Muscle of leg (tissue), 11 donors: Measurements from ENCODE around the gene HRH1. TPM values are rescaled to one million over a fixed set of nuclear protein-coding genes. Genes with fewer than 3 reads are reported as not detected.

Experiments used
- DNase-seq: peaks from one replicate; pipeline ENCODE4 v3.0.0; 2013
- H3K27ac ChIP-seq: one replicate; pipeline ENCODE4 v1.5.1; 2013; ENCODE audit warnings: mild to moderate bottlenecking, low read length, control low read depth
- H3K27me3 ChIP-seq: one replicate; pipeline ENCODE4 v1.6.1; 2013; ENCODE audit warnings: low read length; ENCODE audit not compliant: control insufficient read depth, insufficient read depth
- H3K36me3 ChIP-seq: one replicate; pipeline ENCODE4 v1.6.1; 2013; ENCODE audit warnings: low read length; ENCODE audit not compliant: control insufficient read depth, insufficient read depth
- H3K4me1 ChIP-seq: one replicate; pipeline ENCODE4 v1.6.1; 2013; ENCODE audit warnings: low read length; ENCODE audit not compliant: control insufficient read depth, insufficient read depth
- H3K4me3 ChIP-seq: one replicate; pipeline ENCODE4 v1.5.1; 2013; ENCODE audit warnings: low read length, control low read depth
- H3K9me3 ChIP-seq: replicated peaks from 2 replicates; pipeline ENCODE4 v1.6.1; 2013; ENCODE audit warnings: low read depth, low read length; ENCODE audit not compliant: control insufficient read depth
- WGBS: methylation state at CpG from one replicate; pipeline ENCODE4 v1.1.5; 2013; ENCODE audit warnings: missing lambda C conversion rate; ENCODE audit not compliant: insufficient coverage; 5-methylcytosine and 5-hydroxymethylcytosine counted together
- polyA plus RNA-seq, 8 donors: library from polyadenylated mRNA; unstranded; fragments of 120-200 nt; gene quantifications; one replicate each; pipeline versions ENCODE4 v1.2.1 to v1.2.3, GENCODE V29; 2013; ENCODE audit warnings: inconsistent platforms in 1 of 8, low replicate concordance in 1 of 8; ENCODE audit not compliant: insufficient read length in 8 of 8, insufficient read depth in 1 of 8
- total RNA-seq: library from RNA; stranded (reverse); fragments of 120-200 nt; gene quantifications from one replicate; pipeline ENCODE4 v1.2.4, GENCODE V29; 2013

The HRH1 gene
- total and polyA plus RNA-seq, 9 donors: 1.6 to 6.2 (median 3.2) TPM

DNA sequence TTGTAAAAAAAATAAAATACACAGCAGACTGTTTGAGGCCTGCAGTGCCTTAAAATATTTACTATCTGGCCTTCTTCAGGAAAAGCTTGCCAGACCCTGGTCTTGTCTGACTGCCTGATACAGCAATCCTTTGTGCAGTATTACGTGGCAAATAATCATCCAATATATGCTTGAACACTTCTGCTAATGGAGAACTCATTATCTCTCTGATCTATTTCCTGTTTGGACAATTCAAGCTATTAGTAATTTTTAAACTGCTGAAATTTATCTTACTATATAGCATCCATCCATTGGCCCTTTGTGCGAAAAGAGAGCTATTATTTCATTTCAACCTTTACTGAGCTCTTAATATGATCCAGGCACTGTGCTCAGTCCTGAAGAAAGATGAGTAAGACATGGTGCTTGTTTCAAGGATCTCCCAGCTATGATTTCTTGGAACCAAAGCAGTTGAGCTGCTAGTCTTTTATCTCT, 133.8 kb downstream of the HRH1 start:
- Histone ChIP-seq H3K27me3 (no peaks in the 10 kb centered on the region), H3K4me1 (peaks cover 26% of the 10 kb centered on the region), H3K36me3 (peaks cover 3% of the 10 kb centered on the region), H3K4me3 (no peak overlapping the region), H3K9me3 (no peaks in the 10 kb centered on the region), H3K27ac (peak overlapping the region; percentile 83)
- no CpG with 5 or more reads among the region's 2 CpGs for WGBS
- DNase-seq: peak; percentile 78

DNA sequence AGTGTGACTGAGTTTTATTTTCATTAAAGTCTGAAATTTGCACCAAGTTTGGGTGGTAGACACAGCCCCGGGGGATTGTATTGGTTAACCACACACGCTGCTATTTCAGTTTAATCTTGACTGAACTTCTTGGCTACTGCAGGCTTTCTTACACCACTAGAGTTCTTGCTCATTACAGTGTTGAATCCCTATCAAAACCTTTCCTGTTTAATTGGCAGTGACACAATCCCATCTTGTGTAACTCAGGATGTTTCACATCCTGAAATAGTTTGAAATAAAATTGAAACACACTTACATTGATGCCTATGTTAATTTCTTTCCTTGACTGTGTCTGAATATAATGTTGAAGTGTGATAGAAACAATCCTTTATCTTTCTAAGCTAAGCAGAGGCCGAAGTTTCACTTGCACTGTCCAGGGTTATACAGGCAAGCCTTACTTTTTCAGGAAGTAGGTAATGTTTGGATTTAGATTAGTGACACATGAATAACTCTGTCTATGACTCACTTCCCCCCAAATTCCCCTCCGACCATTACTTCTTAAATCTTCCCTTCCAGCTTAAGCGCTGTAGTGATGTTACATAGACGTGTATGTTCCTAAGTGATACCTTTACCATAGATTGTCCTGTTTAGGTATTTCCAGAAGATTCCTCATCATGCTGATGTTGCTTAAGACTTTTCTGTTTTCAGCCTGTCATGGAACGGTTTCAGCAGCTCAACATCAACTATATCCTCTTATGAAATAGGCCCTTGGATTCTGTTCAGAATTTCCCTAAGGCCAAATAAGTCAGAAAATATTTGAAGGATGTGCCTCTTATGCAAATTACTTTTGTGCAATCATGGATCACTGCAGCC, 134.7 kb downstream of the HRH1 start:
- H3K9me3 ChIP-seq: no peaks in the 10 kb centered on the region
- no peak overlapping the region for H3K4me3 ChIP-seq
- no peaks in the 10 kb centered on the region for H3K36me3 ChIP-seq
- peak; percentile 68 for DNase-seq
- H3K4me1 ChIP-seq: peaks cover 23% of the 10 kb centered on the region
- no CpG with 5 or more reads among the region's 7 CpGs for WGBS
- H3K27ac ChIP-seq: peak overlapping the region; percentile 83
- no peaks in the 10 kb centered on the region for H3K27me3 ChIP-seq

DNA sequence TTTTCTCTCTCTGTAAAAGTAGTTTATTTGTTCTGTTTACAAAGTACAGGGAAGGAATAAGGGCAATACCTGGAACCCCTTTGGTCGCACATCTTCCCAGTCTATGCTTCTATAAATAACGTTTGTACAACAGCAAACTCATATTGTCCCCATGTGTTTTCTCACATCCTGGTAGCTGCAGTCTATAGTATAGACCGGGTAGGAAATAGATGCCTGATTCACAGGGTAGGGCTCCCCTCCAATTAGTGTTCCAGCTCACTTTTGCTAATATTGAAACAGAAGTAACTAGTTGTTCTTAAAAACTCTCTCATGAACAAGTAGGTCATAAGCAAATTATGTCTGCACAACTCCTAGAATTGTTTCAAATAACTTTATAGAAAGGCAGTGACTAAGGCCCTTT, 135.6 kb downstream of the HRH1 start:
- H3K27ac ChIP-seq: peak overlapping the region; percentile 83
- H3K4me3 ChIP-seq: no peak overlapping the region
- no peaks in the 10 kb centered on the region for H3K9me3 ChIP-seq
- no peaks in the 10 kb centered on the region for H3K27me3 ChIP-seq
- peaks cover 4% of the 10 kb centered on the region for H3K36me3 ChIP-seq
- H3K4me1 ChIP-seq: peaks cover 23% of the 10 kb centered on the region
- WGBS: no CpG with 5 or more reads among the region's 3 CpGs
- DNase-seq: no peak

- WGBS: 90% methylated on average over 6 of the region's 11 CpGs
- Histone ChIP-seq H3K4me3 (no peak overlapping the region), H3K9me3 (no peaks in the 10 kb centered on the region), H3K36me3 (peaks cover 4% of the 10 kb centered on the region), H3K27me3 (no peaks in the 10 kb centered on the region), H3K27ac (no peak overlapping the region), H3K4me1 (peaks cover 23% of the 10 kb centered on the region)
- DNase-seq: no peak
Measured at GRCh38 chr3:11290743-11291680, 136.7 kb downstream of the HRH1 start.

DNA sequence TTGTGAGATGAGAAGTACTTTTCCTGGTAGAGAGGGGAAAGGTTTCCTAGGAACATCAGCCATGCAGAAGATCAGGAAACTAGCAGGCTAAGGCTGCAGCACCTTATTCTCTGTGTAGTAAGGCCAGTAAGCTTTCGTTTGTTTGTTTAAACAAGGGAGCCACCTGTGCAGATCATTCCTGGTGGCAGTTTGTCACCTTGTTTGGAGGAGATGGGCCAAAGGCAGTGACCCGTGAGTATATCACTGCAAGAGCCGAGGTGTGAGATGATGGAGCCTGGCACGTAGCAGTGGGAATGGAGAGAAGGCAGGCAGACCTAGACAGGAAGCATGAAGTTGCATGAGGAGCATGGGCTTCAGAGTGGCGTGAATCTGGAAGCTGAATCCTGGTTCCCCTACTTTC, 137.5 kb downstream of the HRH1 start:
- Histone ChIP-seq H3K27ac (no peak overlapping the region), H3K4me1 (peaks cover 22% of the 10 kb centered on the region), H3K27me3 (no peaks in the 10 kb centered on the region), H3K4me3 (no peak overlapping the region), H3K9me3 (no peaks in the 10 kb centered on the region), H3K36me3 (peaks cover 4% of the 10 kb centered on the region)
- DNase-seq: no peak
- WGBS: 82% methylated on average over 4 of the region's 5 CpGs

GRCh38 chr3:11297126-11297525, 142.8 kb downstream of the HRH1 start:
- 96% methylated on average over 4 of the region's 4 CpGs for WGBS

GRCh38 chr3:11300970-11301369, 146.7 kb downstream of the HRH1 start:
- peaks cover 21% of the 10 kb centered on the region for H3K36me3 ChIP-seq
- WGBS: 93% methylated on average over 3 of the region's 3 CpGs
- no peaks in the 10 kb centered on the region for H3K27me3 ChIP-seq
- no peaks in the 10 kb centered on the region for H3K9me3 ChIP-seq
- no peaks in the 10 kb centered on the region for H3K4me1 ChIP-seq
- no peak for DNase-seq
- H3K27ac ChIP-seq: no peak overlapping the region
- no peak overlapping the region for H3K4me3 ChIP-seq

More at GRCh38 chr3:11297126-11297525, 142.8 kb downstream of the HRH1 start:
- no peak for DNase-seq
- H3K4me3 ChIP-seq: no peak overlapping the region
- no peaks in the 10 kb centered on the region for H3K27me3 ChIP-seq
- H3K4me1 ChIP-seq: no peaks in the 10 kb centered on the region
- H3K9me3 ChIP-seq: no peaks in the 10 kb centered on the region
- no peak overlapping the region for H3K27ac ChIP-seq
- H3K36me3 ChIP-seq: peaks cover 14% of the 10 kb centered on the region

- no peak overlapping the region for H3K27ac ChIP-seq
- no peaks in the 10 kb centered on the region for H3K9me3 ChIP-seq
- H3K4me3 ChIP-seq: no peak overlapping the region
- peaks cover 4% of the 10 kb centered on the region for H3K4me1 ChIP-seq
- no peaks in the 10 kb centered on the region for H3K27me3 ChIP-seq
- H3K36me3 ChIP-seq: peaks cover 32% of the 10 kb centered on the region
- DNase-seq: no peak
Measured at GRCh38 chr3:11302444-11302843, 148.2 kb downstream of the HRH1 start.

- no peaks in the 10 kb centered on the region for H3K9me3 ChIP-seq
- peaks cover 8% of the 10 kb centered on the region for H3K4me1 ChIP-seq
- no peak overlapping the region for H3K27ac ChIP-seq
- H3K4me3 ChIP-seq: no peak overlapping the region
- WGBS: 92% methylated on average over 3 of the region's 6 CpGs
- H3K36me3 ChIP-seq: peaks cover 49% of the 10 kb centered on the region
- H3K27me3 ChIP-seq: no peaks in the 10 kb centered on the region
- DNase-seq: peak; percentile 32
Measured at GRCh38 chr3:11304175-11304574, 149.9 kb downstream of the HRH1 start.

DNA sequence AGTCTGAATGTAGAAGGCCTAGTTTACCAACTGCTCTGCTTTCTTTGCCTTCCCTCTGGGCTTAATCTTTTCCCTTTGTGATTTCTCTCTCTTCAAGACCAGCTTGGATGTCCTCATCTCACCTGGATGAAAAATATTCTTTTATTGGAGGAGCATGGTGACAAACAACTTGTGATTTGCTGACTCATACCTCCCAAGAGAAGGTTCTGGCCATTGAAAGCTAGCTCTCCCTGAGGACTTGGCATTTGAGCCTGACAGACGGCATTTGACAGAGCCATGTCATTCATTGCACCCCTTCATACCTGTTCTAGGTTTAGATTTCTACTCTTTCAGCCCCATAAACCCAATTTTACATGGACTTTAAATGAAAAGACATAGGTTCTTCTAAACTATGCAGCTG, 151.2 kb downstream of the HRH1 start:
- H3K4me3 ChIP-seq: no peak overlapping the region
- H3K27me3 ChIP-seq: no peaks in the 10 kb centered on the region
- WGBS: 63% methylated on average over 1 of the region's 1 CpG
- H3K36me3 ChIP-seq: peaks cover 39% of the 10 kb centered on the region
- H3K9me3 ChIP-seq: no peaks in the 10 kb centered on the region
- H3K4me1 ChIP-seq: peaks cover 8% of the 10 kb centered on the region
- DNase-seq: no peak
- H3K27ac ChIP-seq: no peak overlapping the region
